K562 (cell line): Measurements from ENCODE around the gene RETREG1. TPM values are rescaled to one million over a fixed set of nuclear protein-coding genes. Genes with fewer than 3 reads are reported as not detected.

Source experiments
- CSDE1 ChIP-seq, 2 experiments: fragments of 450-650 bp; IDR thresholded peaks; 2 replicates each; pipeline ENCODE4 v1.6.1; 2016; ENCODE audit warnings: mild to moderate bottlenecking in 1 of 2
- FOXA3 ChIP-seq, 2 experiments: fragments of 450-650 bp in 1 of 2; sonication (generic) in 1 of 2; formaldehyde crosslinking; IDR thresholded peaks in 1 of 2; conservative IDR thresholded peaks in 1 of 2; 2 replicates each; pipeline versions ENCODE4 v1.4.0 to v1.8.0; 2020 to 2022; ENCODE audit warnings: mild to moderate bottlenecking in 2 of 2, missing genetic modification reagents in 1 of 2
- GATAD2A ChIP-seq: fragments of 450-650 bp; IDR thresholded peaks from 2 replicates; pipeline ENCODE4 v1.6.1; 2017
- KHSRP ChIP-seq: fragments of 450-650 bp; IDR thresholded peaks from 2 replicates; pipeline ENCODE4 v1.6.1; 2017
- KLF16 ChIP-seq: IDR thresholded peaks from 2 replicates; pipeline ENCODE4 v1.6.1; 2016; ENCODE audit warnings: antibody characterized with exemption
- L3MBTL2 ChIP-seq: fragments of 450-650 bp; IDR thresholded peaks from 2 replicates; pipeline ENCODE4 v1.6.1; 2016; ENCODE audit warnings: mild to moderate bottlenecking, moderate library complexity
- LARP7 ChIP-seq: fragments of 450-650 bp; IDR thresholded peaks from 2 replicates; pipeline ENCODE4 v1.6.1; 2016
- MCM5 ChIP-seq: fragments of 450-650 bp; IDR thresholded peaks from 2 replicates; pipeline ENCODE4 v1.6.1; 2016; ENCODE audit warnings: low read depth
- NCOA6 ChIP-seq: fragments of 450-650 bp; IDR thresholded peaks from 2 replicates; pipeline ENCODE4 v1.6.1; 2017; ENCODE audit warnings: mild to moderate bottlenecking
- POLR2AphosphoS5 ChIP-seq: IDR thresholded peaks from 2 replicates; pipeline ENCODE4 v1.6.1; 2011; ENCODE audit warnings: mild to moderate bottlenecking, low read depth, low read length, moderate library complexity; ENCODE audit not compliant: control insufficient read depth, insufficient read depth
- PTTG1 ChIP-seq: fragments of 450-650 bp; IDR thresholded peaks from 2 replicates; pipeline ENCODE4 v1.6.1; 2016; ENCODE audit warnings: low read depth, mild to moderate bottlenecking, missing genetic modification characterization, missing compliant biosample characterization
- SMAD2 ChIP-seq: fragments of 150-350 bp; IDR thresholded peaks from 2 replicates; pipeline ENCODE4 v1.6.1; 2014; ENCODE audit warnings: low read depth, mild to moderate bottlenecking, low read length
- SMARCC2 ChIP-seq: fragments of 450-650 bp; IDR thresholded peaks from 2 replicates; pipeline ENCODE4 v1.6.1; 2017; ENCODE audit warnings: antibody characterized with exemption, moderate library complexity, mild to moderate bottlenecking, low read depth
- SOX6 ChIP-seq: fragments of 450-650 bp; IDR thresholded peaks from 2 replicates; pipeline ENCODE4 v1.6.1; 2014; ENCODE audit warnings: mild to moderate bottlenecking
- SRSF7 ChIP-seq: fragments of 200-400 bp; formaldehyde crosslinking; optimal IDR thresholded peaks from 2 replicates; pipeline ENCODE3; 2017; ENCODE audit warnings: mild to moderate bottlenecking, low read depth, low read length
- TEAD1 ChIP-seq, 2 experiments: fragments of 450-650 bp in 1 of 2; sonication (generic) in 1 of 2; formaldehyde crosslinking; IDR thresholded peaks; 2 replicates each; pipeline versions ENCODE4 v1.4.0 to v1.8.0; 2020 to 2022; ENCODE audit warnings: mild to moderate bottlenecking in 2 of 2, missing genetic modification reagents in 1 of 2
- ZC3H11A ChIP-seq: IDR thresholded peaks from 2 replicates; pipeline ENCODE4 v1.6.1; 2012; ENCODE audit warnings: low read depth, low read length, improper control_type of control experiment
- ZC3H8 ChIP-seq: fragments of 450-650 bp; IDR thresholded peaks from 2 replicates; pipeline ENCODE4 v1.6.1; 2017
- ZKSCAN8 ChIP-seq: fragments of 200-800 bp; sonication (Bioruptor generic); IDR thresholded peaks from 2 replicates; pipeline ENCODE4 v1.6.1; 2016; ENCODE audit warnings: missing genetic modification characterization, missing compliant biosample characterization
- ZNF124 ChIP-seq: sonication (generic); formaldehyde crosslinking; IDR thresholded peaks from 2 replicates; pipeline ENCODE4 v1.8.1; 2022; ENCODE audit warnings: missing genetic modification reagents
- polyA plus RNA-seq, 8 experiments: library from polyadenylated mRNA; depleted of rRNA in 4 of 8; stranded (reverse) in 5 of 8; unstranded in 3 of 8; fragments of >200 nt; fragmentation: Nextera tagmentation in 2 of 8; fragmentation: Illumina TruSeq in 1 of 8; extraction: Ambion mirVana in 2 of 8; extraction: Trizol in 1 of 8; gene quantifications; 2 replicates each; pipeline versions ENCODE4 v1.2.1 to v1.2.3, GENCODE V29; 2011 to 2014; ENCODE audit warnings: inconsistent platforms in 1 of 8, missing spikeins in 1 of 8
- total RNA-seq, 7 experiments: library from RNA; depleted of rRNA in 6 of 7; stranded (reverse); fragments of >200 nt in 6 of 7; fragmentation: Illumina TruSeq in 2 of 7; extraction: Trizol in 2 of 7; gene quantifications; 2 replicates each; pipeline versions ENCODE4 v1.2.1 to v1.2.3, GENCODE V29; 2011 to 2021; ENCODE audit warnings: low replicate concordance in 1 of 7
- TF ChIP-seq, protein P1 (sequence below): fragments of 450-650 bp; IDR thresholded peaks from 2 replicates; pipeline ENCODE4 v1.6.1; 2017; ENCODE audit warnings: antibody characterized with exemption, mild to moderate bottlenecking
- TF ChIP-seq, protein P2 (sequence below): fragments of 250-450 bp; sonication (Bioruptor Pico); IDR thresholded peaks from 2 replicates; pipeline ENCODE4 v1.5.0; 2022; ENCODE audit warnings: mild to moderate bottlenecking
- TF ChIP-seq, protein P3 (sequence below): fragments of 250-450 bp; sonication (Bioruptor Pico); IDR thresholded peaks from 2 replicates; pipeline ENCODE4 v1.8.0; 2022; ENCODE audit warnings: inconsistent platforms, mild to moderate bottlenecking, moderate library complexity, borderline replicate concordance

The RETREG1 gene
- total and polyA plus RNA-seq, 9 of the 15 experiments (the other 6 are each of a cell fraction or from before 2014, with no cell fraction given): 0.01 to 0.20 (median 0.08) TPM; not detected in 5

DNA sequence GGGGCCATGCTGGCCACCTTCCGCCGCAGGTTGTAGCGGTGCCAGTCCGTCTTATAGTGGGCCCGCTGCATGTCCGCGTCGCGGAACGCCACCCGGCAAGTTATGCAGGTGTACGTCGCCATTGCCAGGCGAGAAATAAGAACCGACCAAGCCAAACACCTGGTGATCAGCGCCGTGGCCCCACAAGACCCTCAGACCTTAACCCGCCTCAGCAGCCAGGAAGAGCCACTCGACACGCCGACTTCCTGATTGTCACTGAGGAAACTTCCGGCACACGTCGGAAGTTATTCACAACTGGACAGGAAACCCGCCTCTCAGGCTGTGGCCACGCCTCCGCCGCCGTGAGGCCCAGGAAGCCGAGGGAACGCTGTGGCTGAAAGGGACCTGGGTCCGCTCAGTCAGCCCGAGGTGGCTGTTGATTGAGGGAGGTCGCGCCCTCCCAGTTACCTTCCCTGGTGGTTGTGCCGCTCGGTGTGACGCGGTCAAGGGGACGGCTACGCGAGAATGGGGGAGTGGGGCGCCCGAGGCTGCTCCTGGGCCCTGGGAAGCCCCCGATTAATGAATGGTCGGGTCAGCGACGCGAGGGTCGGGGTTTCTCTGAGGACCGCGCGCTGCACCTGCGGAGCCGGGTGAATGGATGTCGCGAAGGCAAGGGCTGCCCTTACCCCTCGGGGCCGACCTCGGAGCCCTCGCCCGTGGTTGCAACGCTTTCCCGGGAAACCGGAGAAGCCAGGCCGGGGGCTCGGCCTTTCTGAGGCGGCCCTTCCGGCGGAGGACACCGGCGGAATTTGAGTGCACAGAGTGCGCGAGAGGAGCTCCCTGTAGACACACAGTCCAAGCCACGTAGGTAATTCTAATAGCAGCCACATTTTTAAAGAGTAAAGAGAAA lies 151.0 kb downstream of the RETREG1 start, which contains the start of gene ZNF622 (continued):
- TF ChIP-seq, protein P1, sequence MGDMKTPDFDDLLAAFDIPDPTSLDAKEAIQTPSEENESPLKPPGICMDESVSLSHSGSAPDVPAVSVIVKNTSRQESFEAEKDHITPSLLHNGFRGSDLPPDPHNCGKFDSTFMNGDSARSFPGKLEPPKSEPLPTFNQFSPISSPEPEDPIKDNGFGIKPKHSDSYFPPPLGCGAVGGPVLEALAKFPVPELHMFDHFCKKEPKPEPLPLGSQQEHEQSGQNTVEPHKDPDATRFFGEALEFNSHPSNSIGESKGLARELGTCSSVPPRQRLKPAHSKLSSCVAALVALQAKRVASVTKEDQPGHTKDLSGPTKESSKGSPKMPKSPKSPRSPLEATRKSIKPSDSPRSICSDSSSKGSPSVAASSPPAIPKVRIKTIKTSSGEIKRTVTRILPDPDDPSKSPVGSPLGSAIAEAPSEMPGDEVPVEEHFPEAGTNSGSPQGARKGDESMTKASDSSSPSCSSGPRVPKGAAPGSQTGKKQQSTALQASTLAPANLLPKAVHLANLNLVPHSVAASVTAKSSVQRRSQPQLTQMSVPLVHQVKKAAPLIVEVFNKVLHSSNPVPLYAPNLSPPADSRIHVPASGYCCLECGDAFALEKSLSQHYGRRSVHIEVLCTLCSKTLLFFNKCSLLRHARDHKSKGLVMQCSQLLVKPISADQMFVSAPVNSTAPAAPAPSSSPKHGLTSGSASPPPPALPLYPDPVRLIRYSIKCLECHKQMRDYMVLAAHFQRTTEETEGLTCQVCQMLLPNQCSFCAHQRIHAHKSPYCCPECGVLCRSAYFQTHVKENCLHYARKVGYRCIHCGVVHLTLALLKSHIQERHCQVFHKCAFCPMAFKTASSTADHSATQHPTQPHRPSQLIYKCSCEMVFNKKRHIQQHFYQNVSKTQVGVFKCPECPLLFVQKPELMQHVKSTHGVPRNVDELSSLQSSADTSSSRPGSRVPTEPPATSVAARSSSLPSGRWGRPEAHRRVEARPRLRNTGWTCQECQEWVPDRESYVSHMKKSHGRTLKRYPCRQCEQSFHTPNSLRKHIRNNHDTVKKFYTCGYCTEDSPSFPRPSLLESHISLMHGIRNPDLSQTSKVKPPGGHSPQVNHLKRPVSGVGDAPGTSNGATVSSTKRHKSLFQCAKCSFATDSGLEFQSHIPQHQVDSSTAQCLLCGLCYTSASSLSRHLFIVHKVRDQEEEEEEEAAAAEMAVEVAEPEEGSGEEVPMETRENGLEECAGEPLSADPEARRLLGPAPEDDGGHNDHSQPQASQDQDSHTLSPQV: no peak
- TF ChIP-seq SMAD2 (no peak), ZC3H11A (no peak), TEAD1 (CRISPR knock-in tag; IDR thresholded peaks at IDR 0.05) (peak in 1 of 2 experiments; percentile 82; a peak in 1 of 4 replicates), KLF16 (no peak), KHSRP (no peak), ZNF124 (no peak), FOXA3 (CRISPR knock-in tag; conservative IDR thresholded peaks at IDR 0.05 in 1 of 2, IDR thresholded peaks at IDR 0.05 in 1 of 2) (peak in 1 of 2 experiments; percentile 81; a peak in 2 of 4 replicates), L3MBTL2 (no peak), PTTG1 (tag) (no peak), SOX6 (no peak), LARP7 (no peak), ZKSCAN8 (CRISPR knock-in tag) (no peak), POLR2AphosphoS5 (peak; percentile 89), MCM5 (no peak), CSDE1 (IDR thresholded peaks at IDR 0.05) (no peak; a peak in 1 of 4 replicates), SRSF7 (no peak), NCOA6 (no peak; the same call in 1 of the 2 replicates), SMARCC2 (no peak), GATAD2A (no peak), ZC3H8 (no peak)
- TF ChIP-seq, protein P2, sequence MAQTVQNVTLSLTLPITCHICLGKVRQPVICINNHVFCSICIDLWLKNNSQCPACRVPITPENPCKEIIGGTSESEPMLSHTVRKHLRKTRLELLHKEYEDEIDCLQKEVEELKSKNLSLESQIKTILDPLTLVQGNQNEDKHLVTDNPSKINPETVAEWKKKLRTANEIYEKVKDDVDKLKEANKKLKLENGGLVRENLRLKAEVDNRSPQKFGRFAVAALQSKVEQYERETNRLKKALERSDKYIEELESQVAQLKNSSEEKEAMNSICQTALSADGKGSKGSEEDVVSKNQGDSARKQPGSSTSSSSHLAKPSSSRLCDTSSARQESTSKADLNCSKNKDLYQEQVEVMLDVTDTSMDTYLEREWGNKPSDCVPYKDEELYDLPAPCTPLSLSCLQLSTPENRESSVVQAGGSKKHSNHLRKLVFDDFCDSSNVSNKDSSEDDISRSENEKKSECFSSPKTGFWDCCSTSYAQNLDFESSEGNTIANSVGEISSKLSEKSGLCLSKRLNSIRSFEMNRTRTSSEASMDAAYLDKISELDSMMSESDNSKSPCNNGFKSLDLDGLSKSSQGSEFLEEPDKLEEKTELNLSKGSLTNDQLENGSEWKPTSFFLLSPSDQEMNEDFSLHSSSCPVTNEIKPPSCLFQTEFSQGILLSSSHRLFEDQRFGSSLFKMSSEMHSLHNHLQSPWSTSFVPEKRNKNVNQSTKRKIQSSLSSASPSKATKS (CRISPR knock-in tag): no peak
- TF ChIP-seq, protein P3, sequence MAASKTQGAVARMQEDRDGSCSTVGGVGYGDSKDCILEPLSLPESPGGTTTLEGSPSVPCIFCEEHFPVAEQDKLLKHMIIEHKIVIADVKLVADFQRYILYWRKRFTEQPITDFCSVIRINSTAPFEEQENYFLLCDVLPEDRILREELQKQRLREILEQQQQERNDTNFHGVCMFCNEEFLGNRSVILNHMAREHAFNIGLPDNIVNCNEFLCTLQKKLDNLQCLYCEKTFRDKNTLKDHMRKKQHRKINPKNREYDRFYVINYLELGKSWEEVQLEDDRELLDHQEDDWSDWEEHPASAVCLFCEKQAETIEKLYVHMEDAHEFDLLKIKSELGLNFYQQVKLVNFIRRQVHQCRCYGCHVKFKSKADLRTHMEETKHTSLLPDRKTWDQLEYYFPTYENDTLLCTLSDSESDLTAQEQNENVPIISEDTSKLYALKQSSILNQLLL: no peak
